ENCODE data around the gene RAB3GAP2. TPM values are rescaled to one million over a fixed set of nuclear protein-coding genes. Genes with fewer than 3 reads are reported as not detected.

Gene RAB3GAP2
- total and polyA plus RNA-seq, 10 of the 15 experiments (the other 5 are each of a cell fraction or from before 2014, with no cell fraction given): 11.9 to 51.1 (median 24.4) TPM

DNA sequence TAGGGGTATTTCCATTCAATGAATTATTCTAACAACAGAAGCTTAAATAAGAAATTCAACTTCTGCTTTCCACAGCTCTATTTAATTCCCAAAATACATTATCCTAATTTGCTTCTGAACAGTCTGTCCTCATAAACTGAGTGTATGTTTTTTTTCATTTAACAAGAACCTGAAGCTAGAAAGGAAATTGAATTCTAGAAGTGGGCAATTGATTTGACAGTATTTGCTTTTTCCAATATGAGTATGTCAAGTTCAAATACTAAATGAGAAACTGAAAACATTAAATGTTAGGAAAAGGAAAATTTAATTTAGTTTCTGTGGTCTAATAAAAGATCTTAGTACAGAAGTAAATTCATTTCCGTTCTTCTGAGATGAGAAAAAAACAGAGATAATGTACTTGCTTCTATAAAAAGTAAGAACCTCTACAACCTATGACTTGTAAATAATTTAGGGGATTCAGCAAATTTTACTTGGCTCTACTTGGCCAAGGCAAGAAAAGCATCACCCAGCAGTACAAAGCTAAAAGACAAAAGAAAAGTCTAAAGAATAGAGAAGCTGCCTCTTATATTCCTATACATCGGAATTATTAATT, 31.1 kb downstream of the RAB3GAP2 start:
- intact Hi-C loops (cut with micrococcal nuclease; ENCODE audit: unreplicated experiment): no loop called here
- no peak overlapping the region for H3K27ac ChIP-seq (ENCODE audit: control insufficient read depth, insufficient read depth)
- POLR2A ChIA-PET: interaction anchor here (0.5 to 1.5 kb wide), 3 partner anchors 14 to 268 kb away, joined by 3 to 4 read pairs (median 3); no protein-coding TSS in a partner anchor
- H3K4me3 ChIP-seq: no peak overlapping the region
- peaks cover 39% of the 10 kb centered on the region for H3K79me2 ChIP-seq (ENCODE audit: control insufficient read depth, insufficient read depth, low read length)
- in situ Hi-C loops (cut with MboI): loop anchor here (25.0 kb wide), 1 partner anchor 1054 kb away; no protein-coding TSS in a partner anchor
- RAD21 ChIA-PET (ENCODE audit: unreplicated experiment): interaction anchor here (1.0 to 1.5 kb wide), 2 partner anchors 20 to 31 kb away, joined by 3 to 6 read pairs; partner anchors contain the start of gene RAB3GAP2
- 48% methylated on average over 2 of the region's 2 CpGs for WGBS (ENCODE audit: insufficient coverage, insufficient replicate concordance, low lambda C conversion rate, missing lambda C conversion rate)
- no peaks in the 10 kb centered on the region for H3K27me3 ChIP-seq (replicated peaks in 1 of 2; ENCODE audit: control insufficient read depth in 2 of 2, insufficient read depth in 2 of 2, low read length in 1 of 2)
- H4K20me1 ChIP-seq (ENCODE audit: control insufficient read depth, insufficient read depth): no peaks in the 10 kb centered on the region
- ATAC-seq: no peak
- no peak overlapping the region for H3K9ac ChIP-seq (ENCODE audit: control insufficient read depth, insufficient read depth, low read length)
- peaks cover 0 to 4% of the 10 kb centered on the region in 2 experiments; a peak in 1 of 4 replicates for H3K36me3 ChIP-seq (ENCODE audit: control insufficient read depth in 2 of 2, insufficient read depth in 2 of 2, low read length in 1 of 2)
- H3K4me2 ChIP-seq (ENCODE audit: control insufficient read depth, insufficient read depth): no peak overlapping the region
- BruUV-seq (replicated peaks): no TSS peak
- H2AFZ ChIP-seq (ENCODE audit: control insufficient read depth, low read depth, low read length): no peak overlapping the region
- H3K4me1 ChIP-seq (ENCODE audit: control insufficient read depth, insufficient read depth, low read length): no peaks in the 10 kb centered on the region; the same call in 1 of the 2 replicates
- FAIRE-seq: no peak
- no peak for DNase-seq (ENCODE audit: low read depth, low spot score)
- SMC1A ChIA-PET (ENCODE audit: uncharacterized antibody, unreplicated experiment): interaction anchor here (1.4 to 1.9 kb wide), 2 partner anchors 19 to 20 kb away, joined by 3 to 7 read pairs; no protein-coding TSS in a partner anchor
- CTCF ChIA-PET: interaction anchor here (0.7 to 1.4 kb wide), 3 partner anchors 11 to 24 kb away, joined by 3 to 4 read pairs (median 3); no protein-coding TSS in a partner anchor
- peaks cover 6% of the 10 kb centered on the region for H3K9me3 ChIP-seq (replicated peaks; ENCODE audit: control insufficient read depth, insufficient read depth, low read length)
- TF ChIP-seq ESRRA (IDR thresholded peaks at IDR 0.05; ENCODE audit: low read length) (no peak), ZZZ3 (IDR thresholded peaks at IDR 0.05; ENCODE audit: control insufficient read depth, insufficient read length, low read depth) (no peak), CUX1 (IDR thresholded peaks at IDR 0.05; ENCODE audit: insufficient replicate concordance, low read depth, low read length) (no peak), SREBF1 (IDR thresholded peaks at IDR 0.05; ENCODE audit: low read length) (no peak), KDM1A (IDR thresholded peaks at IDR 0.05; ENCODE audit: borderline replicate concordance) (no peak), TBL1XR1 (IDR thresholded peaks at IDR 0.05; ENCODE audit: low read depth, low read length) (no peak), CBX3 (IDR thresholded peaks at IDR 0.05; ENCODE audit: borderline replicate concordance, low read depth) (no peak), SMAD1 (IDR thresholded peaks at IDR 0.05; ENCODE audit: low read depth, partially characterized antibody) (no peak), LARP7 (IDR thresholded peaks at IDR 0.05) (no peak)
- TF ChIP-seq, protein P1, sequence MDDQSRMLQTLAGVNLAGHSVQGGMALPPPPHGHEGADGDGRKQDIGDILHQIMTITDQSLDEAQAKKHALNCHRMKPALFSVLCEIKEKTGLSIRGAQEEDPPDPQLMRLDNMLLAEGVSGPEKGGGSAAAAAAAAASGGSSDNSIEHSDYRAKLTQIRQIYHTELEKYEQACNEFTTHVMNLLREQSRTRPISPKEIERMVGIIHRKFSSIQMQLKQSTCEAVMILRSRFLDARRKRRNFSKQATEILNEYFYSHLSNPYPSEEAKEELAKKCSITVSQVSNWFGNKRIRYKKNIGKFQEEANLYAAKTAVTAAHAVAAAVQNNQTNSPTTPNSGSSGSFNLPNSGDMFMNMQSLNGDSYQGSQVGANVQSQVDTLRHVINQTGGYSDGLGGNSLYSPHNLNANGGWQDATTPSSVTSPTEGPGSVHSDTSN (IDR thresholded peaks at IDR 0.05; ENCODE audit: insufficient replicate concordance, low read depth, low read length): no peak
- TF ChIP-seq, protein P2, sequence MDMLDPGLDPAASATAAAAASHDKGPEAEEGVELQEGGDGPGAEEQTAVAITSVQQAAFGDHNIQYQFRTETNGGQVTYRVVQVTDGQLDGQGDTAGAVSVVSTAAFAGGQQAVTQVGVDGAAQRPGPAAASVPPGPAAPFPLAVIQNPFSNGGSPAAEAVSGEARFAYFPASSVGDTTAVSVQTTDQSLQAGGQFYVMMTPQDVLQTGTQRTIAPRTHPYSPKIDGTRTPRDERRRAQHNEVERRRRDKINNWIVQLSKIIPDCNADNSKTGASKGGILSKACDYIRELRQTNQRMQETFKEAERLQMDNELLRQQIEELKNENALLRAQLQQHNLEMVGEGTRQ (IDR thresholded peaks at IDR 0.05; ENCODE audit: borderline replicate concordance, low read depth, low read length): no peak
- TF ChIP-seq, protein P3, sequence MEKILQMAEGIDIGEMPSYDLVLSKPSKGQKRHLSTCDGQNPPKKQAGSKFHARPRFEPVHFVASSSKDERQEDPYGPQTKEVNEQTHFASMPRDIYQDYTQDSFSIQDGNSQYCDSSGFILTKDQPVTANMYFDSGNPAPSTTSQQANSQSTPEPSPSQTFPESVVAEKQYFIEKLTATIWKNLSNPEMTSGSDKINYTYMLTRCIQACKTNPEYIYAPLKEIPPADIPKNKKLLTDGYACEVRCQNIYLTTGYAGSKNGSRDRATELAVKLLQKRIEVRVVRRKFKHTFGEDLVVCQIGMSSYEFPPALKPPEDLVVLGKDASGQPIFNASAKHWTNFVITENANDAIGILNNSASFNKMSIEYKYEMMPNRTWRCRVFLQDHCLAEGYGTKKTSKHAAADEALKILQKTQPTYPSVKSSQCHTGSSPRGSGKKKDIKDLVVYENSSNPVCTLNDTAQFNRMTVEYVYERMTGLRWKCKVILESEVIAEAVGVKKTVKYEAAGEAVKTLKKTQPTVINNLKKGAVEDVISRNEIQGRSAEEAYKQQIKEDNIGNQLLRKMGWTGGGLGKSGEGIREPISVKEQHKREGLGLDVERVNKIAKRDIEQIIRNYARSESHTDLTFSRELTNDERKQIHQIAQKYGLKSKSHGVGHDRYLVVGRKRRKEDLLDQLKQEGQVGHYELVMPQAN (conservative IDR thresholded peaks at IDR 0.05): no peak
